Right ventricle myocardium superior (tissue), 1 donor: Measurements from ENCODE around the gene VSIG2. TPM values are rescaled to one million over a fixed set of nuclear protein-coding genes. Genes with fewer than 3 reads are reported as not detected.

Experiments
- total RNA-seq: library from RNA; stranded (reverse); fragmentation: NEBNext Ultra II Directional; extraction: Animal tissue kit (Norgen Biotek cat#: 25700); gene quantifications from one replicate; pipeline ENCODE4 v1.2.1, GENCODE V29; 2021
- donor health status: DM: no; HTN: yes; CAD: no; lungs with severe emphysema.

VSIG2 gene
- total RNA-seq, 1 donor from 2014 or later: 1.2 TPM

Other genes with a start within 250 kb of the VSIG2 start
- not detected for gene OR8B12, start 208.6 kb downstream of the VSIG2 start, total RNA-seq
- gene OR8A1, start 182.3 kb downstream of the VSIG2 start, total RNA-seq: not detected
- gene PANX3, start 140.8 kb downstream of the VSIG2 start, total RNA-seq: not detected
- 18.2 TPM for gene TBRG1, start 129.4 kb downstream of the VSIG2 start, total RNA-seq
- gene SIAE, start 78.5 kb downstream of the VSIG2 start, total RNA-seq: 83.4 TPM
- 2.7 TPM for gene SPA17, start 78.4 kb downstream of the VSIG2 start, total RNA-seq
- gene NRGN, start 12.3 kb downstream of the VSIG2 start, total RNA-seq: 3.6 TPM
- 39.0 TPM for gene ESAM, start 10.0 kb upstream of the VSIG2 start, total RNA-seq
- 4.0 TPM for gene MSANTD2, start 48.2 kb upstream of the VSIG2 start, total RNA-seq
- gene ROBO3, start 113.2 kb upstream of the VSIG2 start, total RNA-seq: 3.0 TPM
- 21.9 TPM for gene ROBO4, start 145.6 kb upstream of the VSIG2 start, total RNA-seq
- gene HEPN1, start 167.0 kb upstream of the VSIG2 start, total RNA-seq: not detected
- gene HEPACAM, start 183.8 kb upstream of the VSIG2 start, total RNA-seq: 0.35 TPM
- gene CCDC15, start 201.9 kb upstream of the VSIG2 start, total RNA-seq: 0.24 TPM